GM21526 (cell line): ENCODE data around the gene CSHL1.
"Not testable (repeated sequence)": the region's sequence is repeated elsewhere in the genome, so short reads cannot be mapped to it uniquely, and the experiment has no call there.

Experiments used
- ATAC-seq: cut with Tn5 transposase; IDR thresholded peaks from one replicate; pipeline ENCODE4 v1.9.1; 2021; ENCODE audit warnings: moderate library complexity; ENCODE audit not compliant: unreplicated experiment, low FRiP score

CSHL1 gene

DNA sequence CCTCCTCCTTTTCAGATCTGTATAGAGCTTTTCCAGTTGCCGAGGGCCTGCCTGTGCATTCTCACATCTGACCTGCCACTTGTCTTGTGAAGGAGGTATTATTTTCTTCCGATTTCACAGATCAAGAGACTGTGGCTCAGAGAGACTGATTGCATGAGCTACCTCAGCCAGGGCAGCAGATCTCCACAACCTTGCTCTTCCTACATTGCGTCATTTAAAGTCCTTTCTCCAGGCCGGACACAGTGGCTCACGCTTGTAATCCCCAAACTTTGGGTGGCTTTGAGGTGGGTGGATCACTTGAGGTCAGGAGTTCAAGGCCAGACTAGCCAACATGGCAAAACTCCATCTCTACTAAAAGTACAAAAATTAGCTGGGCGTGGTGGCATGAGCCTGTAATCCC lies 9.0 kb upstream of the CSHL1 start:
- ATAC-seq = not testable (repeated sequence)

DNA sequence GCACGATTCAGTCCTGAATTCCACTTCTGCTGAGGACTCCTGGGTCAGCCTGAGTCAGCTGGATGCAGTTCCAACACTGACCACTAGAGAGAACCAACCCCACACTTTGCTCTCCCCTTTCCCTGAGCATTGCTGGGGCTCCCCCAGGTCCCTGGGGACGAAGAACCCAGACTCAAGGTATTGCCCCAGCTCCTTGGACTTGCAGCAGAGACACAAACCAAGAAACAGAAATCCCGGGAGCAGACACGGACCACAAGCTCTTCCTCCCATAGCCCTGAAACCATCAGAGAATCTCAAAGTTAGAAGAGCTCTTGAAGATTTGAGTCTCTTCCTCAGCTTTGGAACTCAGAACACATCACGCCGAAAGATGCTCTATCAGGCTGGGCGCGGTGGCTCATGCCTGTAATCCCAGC lies 8.3 kb upstream of the CSHL1 start:
- ATAC-seq = no peak

DNA sequence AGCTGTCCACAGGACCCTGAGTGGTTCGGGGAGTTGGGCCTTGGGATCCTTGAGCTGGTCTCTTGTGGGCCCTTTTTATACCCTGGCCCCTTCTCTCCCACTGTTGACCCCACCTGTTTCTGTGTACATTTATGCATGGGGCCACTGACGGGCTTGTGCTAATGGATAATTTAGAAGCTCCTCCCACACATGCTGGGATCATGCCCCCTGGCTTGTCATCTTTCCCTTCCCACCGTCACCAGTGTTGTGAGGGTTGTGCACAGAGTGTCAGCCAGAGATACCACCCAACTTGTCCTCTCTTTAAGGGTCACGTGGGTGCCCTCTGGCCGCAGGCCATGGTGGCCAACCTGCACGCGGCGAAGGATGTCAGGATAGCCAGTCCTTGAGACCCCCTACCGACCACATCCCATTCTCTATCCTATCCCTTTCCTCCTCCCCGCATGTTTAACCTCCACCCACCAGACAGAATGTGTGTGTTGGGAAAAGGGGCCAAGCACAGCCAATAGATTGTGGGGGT lies 7.8 kb upstream of the CSHL1 start, which contains the start of gene GH1:
Gene GH1 (minus strand): TSS at position 51 of the 517 bp plus-strand sequence. CDS start 63 bp downstream, outside the sequence.
- not testable (repeated sequence) for ATAC-seq

DNA sequence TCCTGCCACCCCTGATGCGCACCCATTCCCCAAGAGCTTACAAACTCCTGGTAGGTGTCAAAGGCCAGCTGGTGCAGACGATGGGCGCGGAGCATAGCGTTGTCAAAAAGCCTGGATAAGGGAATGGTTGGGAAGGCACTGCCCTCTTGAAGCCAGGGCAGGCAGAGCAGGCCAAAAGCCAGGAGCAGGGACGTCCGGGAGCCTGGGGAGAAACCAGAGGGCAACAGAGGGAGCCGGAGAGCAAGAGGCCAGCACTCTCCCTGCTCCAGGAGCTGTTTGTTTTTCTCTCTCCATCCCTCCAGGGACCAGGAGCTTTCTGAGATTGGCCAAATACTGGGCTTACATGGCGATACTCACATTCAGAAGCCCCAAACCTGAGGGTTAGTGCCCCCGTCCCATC lies 7.2 kb upstream of the CSHL1 start:
- no peak for ATAC-seq

DNA sequence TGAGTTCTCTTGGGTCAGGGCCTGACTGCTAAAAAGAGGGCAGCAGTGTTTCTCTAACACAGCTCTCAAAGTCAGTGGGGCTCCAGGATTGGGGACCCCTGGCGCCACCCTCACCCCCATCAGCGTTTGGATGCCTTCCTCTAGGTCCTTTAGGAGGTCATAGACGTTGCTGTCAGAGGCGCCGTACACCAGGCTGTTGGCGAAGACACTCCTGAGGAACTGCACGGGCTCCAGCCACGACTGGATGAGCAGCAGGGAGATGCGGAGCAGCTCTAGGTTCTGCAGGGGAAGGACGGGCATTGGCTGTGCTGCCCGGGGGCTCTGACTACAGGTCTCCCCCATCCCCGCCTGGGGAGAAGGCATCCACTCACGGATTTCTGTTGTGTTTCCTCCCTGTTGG lies 6.6 kb upstream of the CSHL1 start:
- no peak for ATAC-seq

DNA sequence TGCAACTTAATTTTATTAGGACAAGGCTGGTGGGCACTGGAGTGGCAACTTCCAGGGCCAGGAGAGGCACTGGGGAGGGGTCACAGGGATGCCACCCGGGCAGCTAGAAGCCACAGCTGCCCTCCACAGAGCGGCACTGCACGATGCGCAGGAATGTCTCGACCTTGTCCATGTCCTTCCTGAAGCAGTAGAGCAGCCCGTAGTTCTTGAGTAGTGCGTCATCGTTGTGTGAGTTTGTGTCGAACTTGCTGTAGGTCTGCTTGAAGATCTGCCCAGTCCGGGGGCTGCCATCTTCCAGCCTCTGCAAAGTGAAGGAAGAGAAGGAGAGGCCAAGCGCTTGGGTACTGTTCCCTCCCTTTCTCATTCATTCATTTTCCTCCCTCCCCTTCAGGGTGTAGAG lies 6.1 kb upstream of the CSHL1 start:
- ATAC-seq = not testable (repeated sequence)

DNA sequence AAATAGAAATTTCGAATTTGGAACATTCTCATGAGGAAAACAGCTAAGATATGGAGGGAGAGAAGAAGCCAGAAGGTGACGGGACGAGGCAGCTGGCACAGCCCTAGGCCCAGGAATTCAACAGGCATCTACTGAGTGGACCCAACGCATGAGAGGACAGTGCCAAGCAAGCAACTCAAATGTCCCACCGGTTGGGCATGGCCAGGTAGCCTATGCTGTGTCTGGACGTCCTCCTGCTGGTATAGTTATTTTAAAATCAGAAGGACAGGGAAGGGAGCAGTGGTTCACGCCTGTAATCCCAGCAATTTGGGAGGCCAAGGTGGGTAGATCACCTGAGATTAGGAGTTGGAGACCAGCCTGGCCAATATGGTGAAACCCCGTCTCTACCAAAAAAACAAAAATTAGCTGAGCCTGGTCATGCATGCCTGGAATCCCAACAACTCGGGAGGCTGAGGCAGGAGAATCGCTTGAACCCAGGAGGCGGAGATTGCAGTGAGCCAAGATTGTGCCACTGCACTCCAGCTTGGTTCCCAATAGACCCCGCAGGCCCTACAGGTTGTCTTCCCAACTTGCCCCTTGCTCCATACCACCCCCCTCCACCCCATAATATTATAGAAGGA lies 5.6 kb upstream of the CSHL1 start:
- ATAC-seq = no peak

DNA sequence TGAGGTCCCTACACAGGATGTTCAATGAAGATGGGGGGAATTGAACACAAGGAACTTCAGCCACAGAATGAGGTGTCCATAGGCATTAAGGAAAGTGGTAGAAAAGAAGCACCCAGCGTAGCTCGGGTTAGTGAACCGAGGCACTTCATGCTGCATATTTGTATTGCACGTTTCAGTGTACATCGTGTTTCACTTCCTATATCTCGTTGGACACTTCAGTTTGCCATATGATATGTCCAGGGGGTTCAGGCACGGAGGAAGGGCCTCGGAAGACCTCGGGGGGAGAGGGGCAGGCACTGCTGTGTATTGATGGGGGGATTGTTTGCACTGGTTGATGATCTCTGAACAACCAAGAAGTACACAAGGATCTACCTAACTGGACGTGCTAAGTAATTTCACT lies 4.7 kb upstream of the CSHL1 start:
- not testable (repeated sequence) for ATAC-seq

DNA sequence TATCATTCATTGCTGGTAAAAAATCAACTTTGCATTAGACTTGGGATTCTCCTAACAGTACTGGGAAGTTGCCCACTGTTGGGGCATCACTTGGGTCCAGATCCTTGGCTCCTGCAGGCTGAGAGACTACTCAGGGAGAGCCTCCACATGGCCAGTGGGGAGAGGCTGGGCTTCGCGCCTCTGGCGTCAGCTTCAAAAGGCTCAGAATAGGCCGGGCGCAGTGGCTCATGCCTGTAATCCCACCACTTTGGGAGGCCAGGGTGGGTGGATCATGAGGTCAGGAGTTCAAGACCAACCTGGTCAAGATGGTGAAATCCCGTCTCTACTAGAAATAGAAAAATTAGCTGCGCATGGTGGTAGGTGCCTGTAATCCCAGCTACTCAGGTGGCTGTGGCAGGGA lies 3.4 kb upstream of the CSHL1 start:
- ATAC-seq = no peak

DNA sequence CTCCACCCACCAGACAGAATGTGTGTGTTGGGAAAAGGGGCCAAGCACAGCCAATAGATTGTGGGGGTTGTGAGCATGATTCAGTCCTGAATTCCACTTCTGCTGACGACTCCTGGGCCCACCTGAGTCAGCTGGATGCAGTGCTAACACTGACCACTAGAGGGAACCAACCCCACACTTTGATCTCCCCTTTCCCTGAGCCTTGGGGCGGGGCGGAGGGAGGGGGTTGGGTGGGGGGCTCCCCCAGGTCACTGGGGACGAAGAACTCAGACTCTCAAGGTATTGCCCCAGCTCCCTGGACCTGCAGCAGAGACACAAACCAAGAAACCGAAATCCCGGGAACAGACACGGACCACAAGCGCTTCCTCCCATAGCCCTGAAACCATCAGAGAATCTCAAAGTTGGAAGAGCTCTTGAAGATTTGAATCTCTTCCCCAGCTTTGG lies 621 bp upstream of the CSHL1 start:
- ATAC-seq = no peak

DNA sequence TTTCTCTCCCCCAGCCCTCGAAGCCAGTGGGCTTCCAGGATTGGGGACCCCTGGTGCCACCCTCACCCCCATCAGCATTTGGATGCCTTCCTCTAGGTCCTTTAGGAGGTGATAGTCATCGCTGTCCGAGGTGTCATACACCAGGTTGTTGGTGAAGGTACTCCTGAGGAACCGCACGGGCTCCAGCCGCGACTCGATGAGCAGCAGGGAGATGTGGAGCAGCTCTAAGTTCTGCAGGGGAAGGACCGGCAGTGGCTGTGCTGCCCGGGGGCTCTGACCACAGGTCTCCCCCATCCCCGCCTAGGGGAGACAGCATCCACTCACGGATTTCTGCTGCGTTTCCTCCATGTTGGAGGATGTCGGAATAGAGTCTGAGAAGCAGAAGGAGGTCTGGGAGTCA lies 962 bp downstream of the CSHL1 start:
- ATAC-seq = no peak

DNA sequence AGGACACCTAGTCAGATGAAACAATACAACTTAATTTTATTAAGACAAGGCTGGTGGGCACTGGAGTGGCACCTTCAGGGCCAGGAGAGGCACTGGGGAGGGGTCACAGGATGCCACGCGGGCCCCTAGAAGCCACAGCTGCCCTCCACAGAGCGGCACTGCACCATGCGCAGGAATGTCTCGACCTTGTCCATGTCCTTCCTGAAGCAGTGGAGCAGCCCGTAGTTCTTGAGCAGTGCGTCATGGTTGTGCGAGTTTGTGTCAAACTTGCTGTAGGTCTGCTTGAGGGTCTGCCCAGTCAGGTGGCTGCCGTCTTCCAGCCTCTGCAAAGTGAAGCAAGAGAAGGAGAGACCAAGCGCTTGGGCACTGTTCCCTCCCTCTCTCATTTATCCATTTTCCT lies 1.5 kb downstream of the CSHL1 start:
- ATAC-seq = not testable (repeated sequence)

DNA sequence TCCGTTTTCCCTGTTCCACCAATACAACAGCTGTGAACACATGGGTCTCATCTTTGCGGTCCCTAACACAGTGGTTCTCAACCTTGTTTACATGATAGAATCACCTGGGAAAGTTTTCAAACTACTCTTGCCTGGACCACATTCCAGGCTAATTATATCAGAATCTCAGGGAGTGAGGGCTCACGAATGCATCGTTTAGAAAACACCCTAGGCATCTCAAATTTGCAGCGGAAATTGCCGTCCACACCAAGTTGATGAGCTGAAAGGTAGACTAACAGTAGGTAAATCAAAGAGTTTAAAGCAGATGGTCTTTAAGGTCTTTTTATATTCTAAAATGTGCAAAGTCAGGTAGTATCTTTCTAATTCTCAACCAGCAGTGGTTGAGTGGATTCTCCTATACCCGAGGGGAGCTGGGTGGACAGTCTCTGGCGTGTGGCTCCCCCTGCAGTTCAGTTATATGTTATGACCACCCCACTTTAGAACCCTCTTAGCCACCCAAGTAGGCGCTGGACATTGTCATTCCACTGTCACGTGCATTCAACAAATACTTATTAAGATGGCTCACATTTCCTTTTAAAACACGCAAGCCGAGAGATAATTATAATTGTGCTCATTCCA lies 3.8 kb downstream of the CSHL1 start:
- not testable (repeated sequence) for ATAC-seq

DNA sequence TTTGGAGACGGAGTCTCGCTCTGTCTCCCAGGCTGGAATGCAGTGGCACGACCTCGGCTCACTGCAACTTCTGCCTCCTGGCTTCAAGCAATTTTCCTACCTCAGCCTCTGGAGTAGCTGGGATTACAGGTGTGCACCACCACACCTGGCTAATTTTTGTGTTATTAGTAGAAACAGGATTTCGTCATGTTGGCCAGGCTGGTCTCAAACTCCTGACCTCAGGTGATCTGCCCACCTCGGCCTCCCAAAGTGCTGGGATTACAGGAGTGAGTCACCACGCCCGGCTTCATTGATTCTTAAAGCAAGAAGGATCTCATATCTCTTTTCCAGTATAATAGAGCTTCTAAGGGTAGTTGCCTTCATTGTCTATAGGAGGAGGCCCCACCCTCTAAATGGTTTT lies 6.3 kb downstream of the CSHL1 start:
- ATAC-seq = not testable (repeated sequence)

DNA sequence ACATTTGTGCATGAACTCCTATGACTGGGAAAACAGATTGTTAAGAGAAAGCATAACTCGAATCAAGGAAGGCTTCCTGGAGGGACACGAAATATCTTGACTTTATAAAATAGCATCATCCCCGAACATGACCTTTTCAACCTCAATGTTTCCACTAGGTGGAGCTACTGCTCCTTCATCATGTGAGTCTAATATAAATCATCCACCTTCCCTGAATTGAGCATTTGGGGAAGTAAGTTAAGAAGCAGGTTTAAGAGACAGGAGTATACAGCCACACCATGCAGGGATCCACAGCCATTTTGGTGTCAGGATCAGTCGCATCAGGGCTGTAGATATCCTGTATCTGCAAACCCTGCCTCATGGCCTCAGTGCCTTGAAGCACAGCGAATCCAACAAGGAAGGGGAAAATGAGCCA lies 7.3 kb downstream of the CSHL1 start:
- ATAC-seq = not testable (repeated sequence)

DNA sequence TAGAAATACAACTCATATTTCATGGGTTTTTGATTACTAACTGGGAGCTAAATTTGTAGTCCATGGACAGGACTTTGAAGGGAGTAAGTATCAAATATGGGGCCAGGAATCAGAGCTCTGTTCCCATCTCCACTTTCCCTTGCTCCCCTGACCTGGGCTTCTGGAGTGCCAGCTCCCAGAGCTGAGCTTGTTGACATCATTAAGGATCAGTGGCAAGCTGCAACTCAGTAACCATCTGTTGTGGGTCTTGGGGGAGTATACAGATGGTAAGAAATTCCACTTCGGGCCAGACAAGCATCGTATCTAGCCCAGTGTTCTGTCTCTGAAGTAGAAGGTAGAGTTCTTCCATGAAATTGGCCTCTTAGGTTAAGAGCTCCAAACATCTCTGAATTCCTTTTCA lies 9.1 kb downstream of the CSHL1 start:
- ATAC-seq = not testable (repeated sequence)

DNA sequence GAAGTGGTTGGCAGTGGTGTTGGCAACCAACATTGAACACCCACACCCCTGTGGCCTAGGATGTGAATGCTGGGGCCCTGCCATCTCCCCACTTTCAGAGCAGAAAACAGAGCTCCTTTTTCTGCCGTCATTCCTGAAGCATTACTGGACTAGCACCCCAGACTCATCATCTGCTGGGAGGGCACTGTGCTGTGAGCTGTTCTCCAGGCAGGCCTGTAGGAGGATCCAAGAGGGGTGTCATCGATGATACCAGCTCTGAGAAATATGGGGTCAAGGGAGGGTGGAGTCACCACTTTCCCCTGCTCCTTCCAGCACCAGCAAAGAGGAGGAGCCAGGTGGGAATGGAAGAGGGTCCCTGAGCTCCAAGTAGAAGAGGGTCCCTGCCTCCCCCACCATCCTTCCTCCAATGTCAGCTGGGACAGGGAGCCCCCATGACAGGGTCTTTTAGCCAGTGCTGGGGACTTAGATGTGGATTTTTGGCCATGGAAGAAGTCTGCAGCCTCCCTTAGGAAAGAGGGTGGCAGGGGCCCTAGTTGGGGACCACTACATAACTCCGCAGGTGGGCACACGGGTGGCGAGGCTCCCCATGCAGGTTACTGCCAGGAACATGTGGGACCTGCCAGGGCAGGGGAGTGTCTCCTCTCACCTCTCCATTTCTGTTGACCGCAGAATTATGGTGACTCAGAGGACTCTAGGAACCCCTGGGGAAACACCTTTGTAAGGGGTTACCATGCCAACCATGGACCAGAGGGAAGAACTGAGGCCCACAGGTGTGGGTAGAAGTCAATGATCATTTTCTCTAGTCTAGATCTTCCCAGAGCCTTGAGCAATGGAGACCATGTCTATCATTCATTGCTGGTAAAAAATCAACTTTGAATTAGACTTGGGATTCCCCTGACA lies 11.9 kb downstream of the CSHL1 start:
- not testable (repeated sequence) for ATAC-seq

DNA sequence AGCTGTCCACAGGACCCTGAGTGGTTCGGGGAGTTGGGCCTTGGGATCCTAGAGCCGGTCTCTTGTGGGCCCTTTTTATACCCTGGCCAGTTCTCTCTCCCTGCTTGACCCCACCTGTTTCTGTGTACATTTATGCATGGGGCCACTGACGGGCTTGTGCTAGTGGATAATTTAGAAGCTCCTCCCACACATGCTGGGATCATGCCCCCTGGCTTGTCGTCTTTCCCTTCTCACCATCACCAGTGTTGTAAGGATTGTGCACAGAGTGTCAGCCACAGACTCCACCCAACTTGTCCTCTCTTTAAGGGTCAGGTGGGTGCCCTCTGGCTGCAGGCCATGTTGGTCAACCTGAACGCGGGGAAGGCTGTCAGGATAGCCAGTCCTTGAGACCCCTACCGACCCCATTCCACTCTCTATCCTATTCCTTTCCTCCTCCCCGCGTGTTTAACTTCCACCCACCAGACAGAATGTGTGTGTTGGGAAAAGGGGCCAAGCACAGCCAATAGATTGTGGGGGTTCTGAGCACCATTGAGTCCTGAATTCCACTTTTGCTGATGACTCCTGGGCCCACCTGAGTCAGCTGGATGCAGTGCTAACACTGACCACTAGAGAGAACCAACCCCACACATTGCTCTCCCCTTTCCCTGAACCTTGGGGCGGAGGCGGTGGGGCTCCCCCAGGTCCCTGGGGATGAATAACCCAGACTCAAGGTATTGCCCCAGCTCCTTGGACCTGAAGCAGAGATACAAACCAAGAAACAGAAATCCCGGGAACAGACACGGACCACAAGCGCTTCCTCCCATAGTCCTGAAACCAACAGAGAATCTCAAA lies 14.3 kb downstream of the CSHL1 start, which contains the start of gene CSH1:
Gene CSH1 (minus strand): TSS at position 51 of the 831 bp plus-strand sequence. CDS start 63 bp downstream, outside the sequence.
- ATAC-seq = not testable (repeated sequence)

DNA sequence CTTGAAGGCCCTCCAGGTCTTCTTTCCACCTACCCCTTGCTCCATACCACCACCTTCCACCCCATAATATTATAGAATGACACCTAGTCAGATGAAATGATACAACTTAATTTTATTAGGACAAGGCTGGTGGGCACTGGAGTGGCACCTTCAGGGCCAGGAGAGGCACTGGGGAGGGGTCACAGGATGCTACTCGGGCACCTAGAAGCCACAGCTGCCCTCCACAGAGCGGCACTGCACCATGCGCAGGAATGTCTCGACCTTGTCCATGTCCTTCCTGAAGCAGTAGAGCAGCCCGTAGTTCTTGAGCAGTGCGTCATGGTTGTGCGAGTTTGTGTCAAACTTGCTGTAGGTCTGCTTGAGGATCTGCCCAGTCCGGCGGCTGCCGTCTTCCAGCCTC lies 16.2 kb downstream of the CSHL1 start:
- ATAC-seq = not testable (repeated sequence)

DNA sequence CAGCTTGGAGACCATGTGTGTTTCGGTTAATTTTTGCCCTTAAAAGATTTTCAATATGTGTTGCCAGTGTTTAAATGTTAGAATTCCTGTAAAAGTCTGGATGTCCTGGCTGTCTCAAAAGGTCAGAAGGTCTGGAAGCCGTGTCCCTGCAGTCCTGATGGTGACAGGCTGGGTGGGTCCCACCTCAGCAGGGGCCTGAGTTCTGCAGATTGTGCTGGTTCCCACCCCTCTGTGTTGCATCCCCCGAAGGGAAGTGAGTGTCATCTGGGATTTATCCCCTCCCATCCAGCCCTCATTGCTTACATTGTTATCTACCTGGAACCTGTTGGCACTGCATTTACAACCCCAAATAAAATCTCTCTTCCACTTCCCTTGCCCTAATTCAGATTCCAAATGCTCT lies 17.0 kb downstream of the CSHL1 start:
- ATAC-seq = not testable (repeated sequence)
